ENCODE measurements around the gene SF3B6. TPM values are rescaled to one million over a fixed set of nuclear protein-coding genes. Genes with fewer than 3 reads are reported as not detected.
"Not testable (repeated sequence)": the region's sequence is repeated elsewhere in the genome, so short reads cannot be mapped to it uniquely, and the experiment has no call there.

Gene SF3B6
- 28.1 TPM for total RNA-seq

DNA sequence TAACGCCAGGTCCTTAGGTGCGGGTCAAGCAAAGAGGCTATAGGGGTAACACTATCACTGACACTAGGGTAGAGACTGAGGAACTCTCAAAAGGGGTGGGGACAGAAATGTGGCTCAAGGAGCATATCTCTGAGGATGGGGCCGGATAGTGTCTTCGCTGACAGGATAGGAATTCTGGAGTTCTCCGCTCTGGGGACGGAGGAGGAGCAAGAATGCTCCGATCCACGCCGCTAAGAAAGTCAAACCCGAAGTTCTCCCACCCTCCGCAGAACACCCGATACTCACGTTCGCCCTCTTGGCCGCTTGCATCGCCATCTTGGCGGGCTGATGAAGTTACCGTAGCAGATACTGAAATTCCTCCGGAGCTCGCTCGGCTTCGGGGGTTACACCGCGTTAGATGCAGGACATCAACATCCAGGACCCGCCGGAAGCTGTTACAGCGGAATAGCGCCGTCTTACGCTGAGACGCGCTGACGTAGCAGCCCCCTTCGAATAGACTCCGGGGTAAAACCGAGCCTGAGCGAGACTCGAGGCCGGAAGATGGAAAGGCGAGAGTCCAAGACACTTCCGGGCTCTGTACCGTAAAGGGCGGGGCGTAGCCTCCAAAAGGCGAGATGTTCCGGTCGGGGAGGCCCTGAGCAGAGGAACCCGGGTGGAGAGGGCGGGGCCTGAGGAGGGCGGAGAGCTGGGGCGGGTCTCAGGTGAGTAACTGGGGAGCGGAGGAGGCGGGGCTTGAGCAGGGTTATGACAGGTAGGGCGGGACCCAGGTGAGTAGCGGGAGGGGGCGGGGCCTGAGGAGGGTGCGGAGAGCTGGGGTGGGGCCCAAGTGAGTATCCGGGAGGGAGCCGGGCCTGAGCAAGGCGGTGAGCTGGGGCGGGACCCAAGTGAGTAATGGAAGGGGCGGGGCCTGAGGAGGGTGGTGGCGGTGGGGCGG is at the start of gene SF3B6:
Gene SF3B6 (minus strand): TSS at position 412 of the 934 bp plus-strand sequence. CDS start 97 bp downstream, at position 315.
- DNase-seq (ENCODE audit: low spot score) (peak; percentile 99), ATAC-seq (peak; percentile 94)

GRCh38 chr2:24123922-24124580 is 47.9 kb upstream of the SF3B6 start:
- DNase-seq (ENCODE audit: low spot score) (no peak), ATAC-seq (no peak)

DNA sequence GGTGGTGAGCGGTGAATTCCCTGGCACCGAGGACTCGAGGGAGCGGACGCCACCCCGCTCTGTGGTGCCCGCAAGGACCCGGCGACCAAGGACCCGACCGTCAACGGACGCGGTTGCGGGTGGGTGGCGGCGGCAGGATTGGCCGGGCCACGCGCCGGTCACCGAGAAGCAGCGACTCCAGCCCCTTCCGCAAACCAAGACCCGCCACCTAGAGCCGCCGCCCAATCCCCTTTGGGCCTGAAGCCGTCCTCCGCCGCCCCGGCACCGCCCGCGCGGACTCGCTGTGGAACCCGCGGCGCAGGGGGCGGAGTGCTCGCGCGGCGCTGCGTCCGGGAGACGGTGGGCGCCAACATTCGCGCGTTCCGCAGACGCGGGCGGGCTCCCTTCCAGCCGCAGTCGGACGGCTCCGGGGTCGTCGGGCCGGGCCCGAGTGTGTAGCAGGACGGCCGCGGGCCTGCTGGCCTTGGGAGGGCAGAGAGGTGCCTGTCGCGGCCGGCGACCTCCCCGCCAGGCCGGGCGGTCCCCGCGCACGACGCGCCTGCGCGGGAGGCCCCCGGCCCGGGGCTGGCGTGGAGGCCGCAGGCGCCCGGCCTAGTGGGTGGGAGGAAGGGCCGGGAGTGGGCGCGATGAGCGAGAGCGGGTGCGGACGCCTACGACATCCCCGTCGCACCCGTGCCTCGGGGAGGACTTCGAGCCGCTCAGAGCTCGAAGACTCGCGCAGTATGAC is 47.2 kb upstream of the SF3B6 start, which contains the start of the genes FAM228B and PFN4:
Gene FAM228B (plus strand): TSS at position 275 of the 727 bp plus-strand sequence. CDS start 893 bp downstream, outside the sequence.
Gene PFN4 (minus strand): TSS at position 140 of the 727 bp plus-strand sequence. CDS start 799 bp downstream, outside the sequence.
- ATAC-seq: peak; percentile 97

GRCh38 chr2:24122366-24123194 is 46.5 kb upstream of the SF3B6 start:
- no peak for DNase-seq (ENCODE audit: low spot score)

More for the DNA sequence above, 47.2 kb upstream of the SF3B6 start, which contains the start of the genes FAM228B and PFN4:
- peak; percentile 86 for DNase-seq (ENCODE audit: low spot score)

GRCh38 chr2:24121469-24121868 is 45.3 kb upstream of the SF3B6 start:
- DNase-seq (ENCODE audit: low spot score) (no peak), ATAC-seq (no peak)

More at GRCh38 chr2:24122366-24123194, 46.5 kb upstream of the SF3B6 start:
- ATAC-seq: no peak

- DNase-seq (ENCODE audit: low spot score) (no peak), ATAC-seq (no peak)
These were observed 44.9 kb upstream of the SF3B6 start for GRCh38 chr2:24121066-24121465.

GRCh38 chr2:24117902-24118301 is 41.8 kb upstream of the SF3B6 start:
- ATAC-seq: no peak
- no peak for DNase-seq (ENCODE audit: low spot score)

DNA sequence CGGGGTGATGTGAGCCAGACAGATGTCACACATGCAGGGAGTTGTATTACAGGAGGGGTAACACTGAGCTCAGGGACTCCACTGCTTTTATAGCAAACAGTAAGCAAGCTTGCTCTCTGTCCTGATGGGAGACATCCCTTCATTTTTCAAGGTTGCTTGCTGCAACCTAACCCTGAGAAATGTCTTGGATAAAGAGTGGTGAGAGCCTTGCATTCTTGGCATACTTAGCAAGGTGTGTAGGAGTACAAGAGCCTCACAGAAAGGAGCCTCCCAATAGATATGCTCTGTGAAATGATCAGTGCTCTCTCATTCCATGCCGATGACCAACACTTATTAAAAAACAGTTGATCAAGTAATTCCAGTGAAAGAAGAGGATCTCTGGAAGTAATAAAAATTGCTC is 38.9 kb upstream of the SF3B6 start:
- ATAC-seq: no peak
- no peak for DNase-seq (ENCODE audit: low spot score)

GRCh38 chr2:24111407-24111901 is 35.3 kb upstream of the SF3B6 start:
- ATAC-seq (no peak), DNase-seq (ENCODE audit: low spot score) (no peak)

DNA sequence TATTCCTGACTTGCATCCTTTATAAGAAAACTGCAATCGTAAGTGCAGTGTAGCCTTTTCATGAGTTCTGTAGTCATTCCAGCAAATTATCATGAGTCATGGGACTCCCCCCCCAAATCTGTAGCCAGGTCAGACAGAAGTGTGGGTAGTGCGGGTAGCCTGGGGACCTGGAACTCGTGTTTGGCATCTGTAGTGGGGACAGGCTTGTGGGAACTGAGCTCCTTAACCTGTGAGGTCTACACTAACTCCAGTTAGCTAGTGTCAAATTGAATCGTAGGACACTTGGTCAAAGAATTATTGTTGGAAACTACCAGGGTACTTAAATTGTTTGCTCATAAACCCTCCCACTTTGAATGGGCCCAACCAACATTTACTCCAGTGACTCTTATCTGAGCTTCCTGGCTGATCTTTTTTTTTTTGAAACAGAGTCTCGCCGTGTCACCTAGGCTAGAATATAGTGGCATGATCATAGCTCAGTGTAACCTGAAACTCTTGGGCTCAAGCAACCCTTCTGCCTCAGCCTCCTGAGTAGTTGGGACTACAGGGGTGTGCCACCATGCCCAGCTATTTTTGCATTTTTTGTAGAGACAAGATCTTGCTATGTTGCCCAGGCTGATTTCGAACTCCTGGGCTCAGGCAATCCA is 34.7 kb upstream of the SF3B6 start:
- DNase-seq (ENCODE audit: low spot score): no peak
- no peak for ATAC-seq

DNA sequence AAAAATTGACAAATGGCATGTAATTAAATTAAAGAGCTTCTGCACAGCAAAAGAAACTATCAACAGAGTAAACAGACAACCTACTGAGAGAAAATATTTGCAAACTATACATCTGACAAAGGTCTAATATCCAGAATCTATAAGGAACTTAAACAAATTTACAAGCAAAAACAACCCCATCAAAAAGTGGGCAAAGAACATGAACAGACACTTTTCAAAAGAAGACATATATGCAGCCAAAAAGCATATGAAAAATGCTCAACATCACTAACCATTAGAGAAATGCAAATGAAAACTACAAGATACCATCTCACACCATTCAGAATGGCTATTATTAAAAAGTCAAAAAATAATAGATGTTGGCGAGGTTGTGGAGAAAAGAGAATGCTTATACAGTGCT is 33.3 kb upstream of the SF3B6 start:
- DNase-seq (ENCODE audit: low spot score); ATAC-seq: not testable (repeated sequence)

DNA sequence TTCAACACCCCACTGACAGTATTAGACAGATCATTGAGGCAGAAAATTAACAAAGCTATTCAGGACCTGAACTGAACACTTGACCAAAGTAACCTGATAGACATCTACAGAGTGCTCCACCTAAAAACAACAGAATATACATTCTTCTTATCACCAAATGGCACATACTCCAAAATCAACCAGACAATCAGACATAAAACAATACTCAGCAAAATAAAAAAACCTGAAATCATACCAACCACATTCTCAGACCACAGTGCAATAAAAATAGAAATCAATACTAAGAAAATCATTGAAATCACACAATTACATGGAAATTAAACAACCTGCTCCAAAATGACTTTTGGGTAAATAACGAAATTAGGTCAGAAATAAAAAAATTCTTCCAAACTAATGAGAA is 31.2 kb upstream of the SF3B6 start:
- ATAC-seq: no peak
- DNase-seq (ENCODE audit: low spot score): no peak

DNA sequence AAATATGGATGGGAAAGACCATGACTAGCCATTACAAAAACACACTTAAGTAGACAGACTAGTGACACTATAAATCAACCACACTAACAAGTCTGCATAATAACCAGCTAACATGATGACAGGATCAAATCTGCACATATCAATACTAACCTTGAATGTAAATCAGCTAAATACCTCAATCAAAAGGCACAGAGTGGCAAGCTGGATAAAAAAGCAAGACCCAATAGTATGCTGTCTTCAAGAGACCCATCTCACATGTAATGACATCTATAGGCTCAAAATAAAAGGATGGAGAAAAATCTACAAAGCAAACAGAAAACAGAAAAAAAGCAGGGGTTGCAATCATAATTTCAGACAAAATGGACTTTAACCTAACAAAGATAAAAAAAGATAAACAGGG is 30.7 kb upstream of the SF3B6 start:
- ATAC-seq: no peak
- no peak for DNase-seq (ENCODE audit: low spot score)

- no peak for ATAC-seq
These were observed 29.7 kb upstream of the SF3B6 start for GRCh38 chr2:24105816-24106215.

GRCh38 chr2:24104906-24105305 is 28.8 kb upstream of the SF3B6 start:
- DNase-seq (ENCODE audit: low spot score) (no peak), ATAC-seq (no peak)

More at GRCh38 chr2:24105816-24106215, 29.7 kb upstream of the SF3B6 start:
- DNase-seq (ENCODE audit: low spot score): no peak

DNA sequence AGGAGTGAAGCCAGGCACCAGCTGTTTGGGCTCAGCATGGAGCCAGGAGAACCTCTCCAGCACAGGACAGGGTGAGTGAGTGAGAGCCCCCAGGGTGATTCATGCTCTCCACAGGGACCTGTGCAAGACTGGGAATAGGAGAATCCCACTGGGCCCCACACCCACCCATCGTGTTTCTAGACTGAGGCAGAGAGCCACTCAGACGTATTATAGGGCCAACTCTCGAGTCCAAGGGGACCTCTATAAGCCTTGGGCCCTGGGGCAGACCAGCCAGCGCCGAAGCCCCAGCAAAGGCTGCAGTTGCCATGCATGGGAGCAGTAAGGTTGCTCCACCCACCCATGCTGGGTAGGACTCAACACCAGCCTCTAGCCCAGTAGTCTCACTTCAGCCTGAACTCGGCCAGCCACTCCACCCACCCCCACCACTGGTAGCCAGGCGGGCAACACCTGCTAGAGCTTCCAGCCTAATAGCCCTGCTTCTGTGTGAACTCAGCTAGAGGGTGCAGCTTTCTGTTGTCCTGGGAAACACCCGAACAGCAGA is 28.1 kb upstream of the SF3B6 start:
- ATAC-seq: no peak

DNA sequence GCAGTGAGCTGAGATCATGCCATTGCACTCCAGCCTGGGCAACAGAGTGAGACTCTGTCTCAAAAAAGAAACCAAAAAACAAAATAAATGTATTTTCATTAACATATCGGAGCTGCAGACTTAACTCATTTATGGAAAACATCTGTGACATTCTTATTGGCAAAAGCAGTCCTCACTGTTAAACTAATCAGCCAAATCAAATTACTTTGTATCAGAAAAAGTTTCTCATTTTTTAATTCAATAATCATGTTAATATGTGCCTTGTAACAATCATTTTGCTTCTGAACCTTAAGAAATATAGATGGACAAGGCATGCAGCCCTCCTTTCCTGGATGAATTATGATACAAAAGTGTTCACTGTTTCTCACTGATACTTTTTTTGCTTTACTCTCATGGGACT is 26.6 kb upstream of the SF3B6 start:
- DNase-seq (ENCODE audit: low spot score) (no peak), ATAC-seq (no peak)

More for the DNA sequence above, 28.1 kb upstream of the SF3B6 start:
- DNase-seq (ENCODE audit: low spot score): no peak

GRCh38 chr2:24101992-24102391 is 25.9 kb upstream of the SF3B6 start:
- ATAC-seq: no peak

GRCh38 chr2:24100732-24101131 is 24.6 kb upstream of the SF3B6 start:
- not testable (repeated sequence) for ATAC-seq; DNase-seq (ENCODE audit: low spot score)

More at GRCh38 chr2:24101992-24102391, 25.9 kb upstream of the SF3B6 start:
- DNase-seq (ENCODE audit: low spot score): no peak
